Liver (tissue), 2 donors: Measurements from ENCODE around the gene HNRNPM.

Experiments
- CTCF ChIP-seq: fragments of 150-350 bp; IDR thresholded peaks from 2 replicates; pipeline ENCODE4 v1.5.1; 2017; ENCODE audit warnings: improper control_type of control experiment, low read depth, low read length; ENCODE audit not compliant: missing input control
- FOXA2 ChIP-seq: IDR thresholded peaks from 2 replicates; pipeline ENCODE4 v1.6.1; 2016; ENCODE audit warnings: antibody characterized with exemption
- YY1 ChIP-seq: IDR thresholded peaks from 2 replicates; pipeline ENCODE4 v1.6.1; 2016; ENCODE audit warnings: antibody characterized with exemption, mild to moderate bottlenecking
- donor health status: healthy.

GRCh38 chr19:8458380-8458779 lies 13.6 kb downstream of the HNRNPM start:
- TF ChIP-seq YY1 (no peak), FOXA2 (no peak), CTCF (no peak)
